Anterior cingulate cortex (tissue), 58 donors: Measurements from ENCODE around the gene SRA1.
"Not testable (repeated sequence)": the region's sequence is repeated elsewhere in the genome, so short reads cannot be mapped to it uniquely, and the experiment has no call there.

Experiments used
- DNase-seq, 58 donors: peaks; one replicate each; lab custom pipeline; 2025; lab: John Stamatoyannopoulos, UW

The SRA1 gene

GRCh38 chr5:140557136-140557805 lies at the start of gene SRA1:
SRA1 (minus strand) TSS chr5:140557473; CDS start chr5:140557452, 21 bp downstream.
- peak; percentile 47 to 96 (median 90) for DNase-seq

- DNase-seq, result no peak
These were observed 49.8 kb upstream of the SRA1 start for GRCh38 chr5:140607031-140607430.

- no peak for DNase-seq
These were observed 48.6 kb upstream of the SRA1 start for GRCh38 chr5:140605879-140606278.

GRCh38 chr5:140603734-140604133 lies 46.5 kb upstream of the SRA1 start:
- no peak for DNase-seq

DNA sequence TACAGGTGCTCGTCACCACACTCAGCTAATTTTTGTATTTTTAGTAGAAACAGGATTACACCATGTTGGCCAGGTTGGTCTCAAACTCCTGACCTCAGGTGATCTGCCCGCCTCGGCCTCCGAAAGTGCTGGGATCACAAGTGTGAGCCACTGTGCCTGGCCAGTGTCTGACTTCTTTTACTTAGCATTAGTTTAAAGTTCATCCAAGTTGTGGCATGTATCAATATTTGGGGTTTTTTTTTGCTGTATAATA lies 46.1 kb upstream of the SRA1 start:
- DNase-seq, result not testable (repeated sequence)

DNA sequence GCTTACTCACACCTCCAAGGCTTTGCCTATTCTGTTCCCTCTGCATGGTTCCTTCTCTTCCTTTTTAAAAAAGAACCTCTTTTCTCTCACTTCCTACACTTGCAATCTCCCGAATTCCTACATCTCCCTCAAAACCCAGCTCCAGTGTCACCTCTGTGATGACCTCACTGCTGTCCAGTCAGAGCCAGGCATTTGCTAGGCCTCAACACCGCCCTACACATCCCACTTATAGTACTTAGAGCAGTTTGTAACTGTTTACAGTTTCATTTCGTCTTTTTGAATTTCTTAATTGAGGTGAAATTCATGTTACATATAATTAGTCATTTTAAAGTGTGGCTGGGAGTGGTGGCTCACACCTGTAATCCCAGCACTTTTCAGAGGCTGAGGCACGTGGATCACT lies 44.9 kb upstream of the SRA1 start:
- no peak for DNase-seq

DNA sequence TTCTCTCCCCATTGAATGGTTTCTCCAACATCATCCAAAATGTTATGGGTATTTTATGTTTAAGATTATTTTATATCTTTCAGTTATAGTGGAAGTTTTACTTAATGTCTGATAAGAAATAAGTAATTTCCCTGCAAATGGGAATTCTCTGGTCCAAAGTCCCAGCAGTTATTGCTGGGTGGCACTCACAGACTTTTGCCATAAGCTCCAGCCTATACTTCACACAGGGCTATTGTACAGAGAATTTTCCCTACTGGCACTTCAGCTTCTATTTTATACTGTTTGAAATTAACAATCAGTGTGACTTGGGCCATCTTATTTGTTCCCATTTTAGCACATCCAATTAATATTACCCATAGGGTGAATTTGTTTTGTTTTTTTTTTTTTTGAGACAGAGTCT lies 42.8 kb upstream of the SRA1 start:
- no peak for DNase-seq

DNA sequence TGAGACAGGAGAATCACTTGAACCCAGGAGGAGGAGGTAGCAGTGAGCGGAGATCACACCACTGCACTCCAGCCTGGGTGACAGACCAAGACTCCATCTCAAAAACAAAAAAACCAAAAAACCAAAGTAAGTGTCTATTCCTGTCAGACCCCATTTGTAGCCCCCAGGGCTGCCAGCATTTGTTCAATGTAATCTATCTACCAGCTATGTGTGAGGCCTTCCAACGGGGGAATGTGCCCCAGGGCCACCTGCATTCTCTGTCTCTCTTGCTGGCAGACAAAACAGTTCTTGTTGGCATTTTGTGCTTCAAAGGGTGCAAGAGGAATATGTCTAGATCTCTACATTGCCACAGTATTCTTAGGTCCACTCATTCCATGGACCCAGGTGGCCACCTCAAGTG lies 41.6 kb upstream of the SRA1 start:
- no peak for DNase-seq

DNA sequence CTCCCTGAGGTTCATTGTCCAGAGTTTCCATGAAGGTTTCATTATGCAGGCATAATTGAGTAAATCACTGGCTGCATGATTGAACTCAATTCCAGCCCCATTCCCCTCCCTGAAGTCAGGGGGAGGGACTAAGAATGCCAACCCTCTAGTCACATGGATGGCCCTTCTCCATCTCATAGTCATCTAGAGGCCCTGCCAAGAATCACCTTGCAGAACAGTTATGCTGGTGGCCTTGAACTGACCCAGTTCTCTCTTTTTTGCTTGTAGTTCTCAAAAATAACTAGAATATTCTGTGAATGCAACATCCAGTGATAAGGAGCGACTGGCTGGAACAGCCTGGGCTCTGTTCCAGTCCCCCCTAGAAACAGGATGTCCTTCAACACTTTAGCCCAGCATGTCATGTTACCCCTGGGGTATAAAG lies 39.1 kb upstream of the SRA1 start:
- DNase-seq, result peak in 1 of 58 donors; percentile 25

DNA sequence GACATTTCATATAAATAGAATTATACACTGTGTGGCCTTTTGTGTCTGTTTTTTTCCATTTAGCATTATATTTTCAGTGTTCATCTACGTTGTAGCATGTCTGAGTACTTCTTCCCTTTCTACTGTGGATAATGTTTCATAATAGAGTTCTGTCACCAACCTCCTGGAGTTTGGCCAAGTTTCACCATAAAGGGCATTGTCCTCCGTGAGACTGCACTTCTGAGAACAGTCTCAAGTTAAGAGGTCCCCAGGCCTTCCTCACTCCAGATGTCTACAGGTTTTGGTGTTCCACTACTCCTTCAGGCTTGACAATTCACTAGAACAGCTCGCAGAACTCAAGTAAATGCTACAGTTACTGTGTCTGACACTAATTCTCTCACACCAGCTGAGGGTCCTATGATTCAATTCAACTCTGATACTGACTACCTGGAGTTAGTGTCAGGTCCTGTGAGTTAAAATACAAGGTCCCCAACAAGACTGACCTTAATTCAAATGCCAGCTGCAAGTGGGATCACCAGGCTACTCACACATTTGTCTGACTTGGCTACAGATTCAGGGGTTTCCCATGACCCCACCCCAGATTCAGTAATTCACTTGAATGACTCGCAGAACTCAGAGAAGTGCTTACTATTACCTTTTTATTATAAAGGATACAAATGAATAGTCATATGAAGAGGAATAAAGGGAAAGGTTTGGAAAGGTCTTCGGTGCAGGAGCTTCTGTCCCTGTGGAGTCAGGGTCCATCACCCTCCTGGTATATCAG lies 38.4 kb upstream of the SRA1 start:
- DNase-seq, result peak in 7 of 58 donors; percentile 8 to 29 (median 18)

DNA sequence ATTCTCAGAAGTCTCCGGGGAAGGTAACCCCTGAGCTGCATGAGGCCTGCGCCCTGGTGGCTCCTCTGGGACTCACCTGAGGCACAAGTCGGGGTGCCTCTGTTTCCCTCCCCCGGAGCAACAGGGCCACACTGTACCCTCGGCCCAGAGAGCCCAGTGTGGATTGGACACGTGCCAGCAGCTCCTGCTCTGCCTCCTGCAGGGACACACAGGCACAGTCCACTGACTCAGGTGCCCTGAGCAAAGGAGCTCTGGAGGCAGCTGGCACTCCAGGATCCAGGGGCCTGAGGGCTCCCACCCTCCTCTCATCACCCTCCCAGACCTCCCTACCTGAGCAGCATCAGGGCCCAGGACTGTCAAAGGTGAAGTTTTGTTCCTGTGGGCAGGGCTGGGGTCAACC lies 36.9 kb upstream of the SRA1 start:
- DNase-seq, result no peak

GRCh38 chr5:140593070-140593469 lies 35.8 kb upstream of the SRA1 start:
- DNase-seq, result not testable (repeated sequence)

DNA sequence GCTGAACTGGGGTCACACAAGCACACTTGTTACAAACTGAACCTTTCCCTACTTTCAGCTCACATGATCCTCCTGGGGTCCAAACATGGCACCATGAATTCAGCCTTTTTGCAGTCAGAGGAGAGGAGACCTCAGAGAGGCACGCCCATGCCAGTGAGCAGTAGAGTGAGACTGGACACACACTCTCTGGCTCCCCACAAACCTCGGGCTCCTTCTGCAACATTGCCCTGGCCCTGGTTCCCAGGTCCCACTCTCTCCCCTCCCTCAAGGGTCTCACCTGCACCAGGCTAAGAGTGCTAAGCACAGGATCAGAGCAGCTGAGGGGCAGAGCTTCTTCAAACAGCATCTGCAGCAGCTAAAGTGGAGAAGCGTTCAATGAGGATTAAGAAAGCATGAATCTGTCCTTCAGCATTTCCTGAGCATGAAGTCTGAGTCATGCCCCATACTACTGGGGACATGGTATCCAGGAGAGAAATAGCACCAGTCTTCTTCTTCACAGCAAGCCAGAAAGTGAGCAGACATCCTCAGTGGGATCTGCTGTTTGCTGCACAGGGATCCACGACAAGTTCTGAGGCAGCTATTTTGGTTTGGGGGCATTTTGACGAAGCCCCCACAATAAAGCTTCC lies 34.6 kb upstream of the SRA1 start:
- DNase-seq, result no peak

GRCh38 chr5:140590861-140591260 lies 33.6 kb upstream of the SRA1 start:
- DNase-seq, result no peak

- no peak for DNase-seq
These were observed 31.2 kb upstream of the SRA1 start for GRCh38 chr5:140588311-140589070.

- no peak for DNase-seq
These were observed 30.2 kb upstream of the SRA1 start for GRCh38 chr5:140587495-140587894.

DNA sequence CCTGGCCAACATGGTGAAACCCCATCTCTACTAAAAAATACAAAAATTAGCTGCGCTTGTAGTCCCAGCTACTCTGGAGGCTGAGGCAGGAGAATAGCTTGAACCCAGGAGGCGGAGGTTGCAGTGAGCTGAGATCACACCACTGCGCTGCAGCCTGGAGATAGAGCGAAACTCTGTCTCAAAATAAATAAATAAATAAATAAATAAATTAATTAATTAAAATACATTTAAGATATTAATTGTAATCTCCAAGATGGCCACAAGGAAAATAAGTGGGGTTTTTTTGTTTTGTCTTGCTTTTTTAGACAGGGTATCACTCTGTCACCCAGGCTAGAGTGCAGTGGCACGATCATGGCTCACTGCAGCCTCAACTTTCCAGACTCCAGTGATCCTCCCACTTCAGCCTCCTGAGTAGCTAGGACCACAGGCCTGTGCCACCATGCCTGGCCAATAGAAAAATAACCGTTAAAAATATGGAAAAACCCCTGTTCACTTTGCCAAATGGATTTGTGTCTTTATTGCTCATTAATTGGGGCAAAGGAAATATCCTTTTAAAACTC lies 22.0 kb upstream of the SRA1 start:
- DNase-seq, result not testable (repeated sequence)

GRCh38 chr5:140576776-140577201 lies 19.5 kb upstream of the SRA1 start:
- DNase-seq, result no peak

GRCh38 chr5:140575309-140575708 lies 18.0 kb upstream of the SRA1 start:
- peak in 31 of 58 donors; percentile 7 to 52 (median 26) for DNase-seq

DNA sequence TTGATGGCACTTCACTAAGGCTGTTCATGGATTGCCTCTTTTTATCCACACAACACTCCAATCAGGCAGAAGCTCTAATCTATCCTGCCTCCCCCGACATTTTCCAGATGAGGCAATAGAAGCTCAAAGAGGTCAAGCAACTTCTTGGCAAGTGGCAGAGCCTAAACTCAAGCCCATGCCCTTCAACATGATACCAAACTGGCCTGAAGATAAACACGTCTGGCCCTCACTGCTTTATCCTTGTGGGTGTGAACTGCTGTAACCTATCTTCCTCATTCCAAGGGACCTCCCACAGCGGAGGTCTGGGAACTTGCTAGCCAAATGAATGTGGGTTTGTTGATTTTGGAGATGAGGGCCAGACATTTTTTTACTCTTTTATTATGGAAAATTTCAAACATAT lies 16.9 kb upstream of the SRA1 start:
- DNase-seq, result no peak

DNA sequence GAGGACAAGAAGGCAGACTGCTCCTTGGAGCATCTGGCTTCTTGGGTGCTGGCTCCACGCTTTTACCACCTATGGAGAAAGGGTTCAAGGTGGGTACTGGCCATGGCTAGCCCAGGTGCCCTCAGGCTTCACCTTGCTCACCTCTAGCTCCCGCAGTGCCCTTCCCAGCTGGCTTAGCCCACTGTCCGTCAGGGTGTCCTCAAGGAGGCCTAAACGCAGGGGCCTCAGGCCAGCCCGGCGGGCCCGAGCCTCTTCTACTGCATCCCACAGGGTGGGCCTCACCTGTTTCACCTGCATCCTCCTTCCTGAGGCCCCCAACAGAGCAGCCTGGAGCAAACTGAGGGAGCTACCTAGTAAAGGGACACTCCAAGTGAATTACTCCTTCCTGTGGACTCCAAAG lies 16.4 kb upstream of the SRA1 start:
- no peak for DNase-seq
